HG03025 (cell line): ENCODE data around the gene CLSTN1.
"Not testable (repeated sequence)": the region's sequence is repeated elsewhere in the genome, so short reads cannot be mapped to it uniquely, and the experiment has no call there.

Experiments used
- ATAC-seq: cut with Tn5 transposase; IDR thresholded peaks from one replicate; pipeline ENCODE4 v1.9.1; 2021; ENCODE audit warnings: mild to moderate bottlenecking, moderate library complexity; ENCODE audit not compliant: unreplicated experiment, low FRiP score

Gene CLSTN1

DNA sequence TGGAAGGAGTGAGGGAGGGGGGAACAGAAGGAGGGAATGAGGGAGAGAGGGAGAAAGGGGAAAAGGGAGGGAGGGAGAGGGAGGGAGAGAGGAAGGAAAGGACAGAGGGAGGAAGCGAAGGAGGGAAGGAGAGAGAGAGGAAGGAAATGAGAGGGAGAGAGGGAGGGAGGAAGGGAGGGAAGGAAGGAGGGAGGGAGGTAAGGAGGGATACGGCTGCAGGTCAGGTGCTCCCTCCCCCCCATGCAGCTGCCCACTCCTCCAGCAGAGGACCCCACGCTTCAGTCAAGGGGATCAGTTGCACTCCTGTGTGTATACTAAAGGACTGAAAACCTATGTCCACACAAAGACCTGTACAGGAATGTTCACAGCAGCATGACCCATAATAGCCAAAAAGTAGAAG lies 54.8 kb downstream of the CLSTN1 start:
- ATAC-seq: no peak

DNA sequence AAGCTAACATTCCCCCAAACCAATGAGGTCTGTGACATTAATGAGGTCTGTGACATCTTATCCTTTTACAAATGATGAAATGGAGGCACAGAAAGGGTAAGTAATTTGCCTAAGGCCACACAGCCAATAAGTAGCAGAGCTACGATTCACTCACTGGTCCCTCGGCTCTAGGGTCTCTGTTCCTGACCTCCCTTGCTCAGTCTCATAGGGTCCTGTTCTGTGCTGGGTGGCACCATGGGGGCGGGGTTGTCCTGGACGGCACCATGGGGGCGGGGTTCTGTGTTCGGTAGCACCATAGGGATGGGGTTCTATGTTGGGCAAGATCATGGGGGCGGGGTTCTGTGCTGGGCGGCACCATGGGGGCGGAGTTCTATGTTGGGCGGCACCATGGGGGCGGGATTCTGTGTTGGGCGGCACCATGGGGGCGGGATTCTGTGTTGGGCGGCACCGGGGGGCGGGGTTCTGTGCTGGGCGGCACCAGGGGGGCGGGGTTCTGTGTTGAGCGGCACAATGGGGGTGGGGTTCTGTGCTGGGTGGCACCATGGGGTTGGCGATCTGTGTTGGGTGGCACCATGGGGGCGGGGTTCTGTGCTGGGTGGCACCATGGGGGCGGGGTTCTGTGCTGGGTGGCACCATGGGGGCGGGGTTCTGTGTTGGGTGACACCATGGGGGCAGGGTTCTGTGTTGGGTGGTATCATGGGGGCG lies 55.6 kb downstream of the CLSTN1 start:
- no peak for ATAC-seq

DNA sequence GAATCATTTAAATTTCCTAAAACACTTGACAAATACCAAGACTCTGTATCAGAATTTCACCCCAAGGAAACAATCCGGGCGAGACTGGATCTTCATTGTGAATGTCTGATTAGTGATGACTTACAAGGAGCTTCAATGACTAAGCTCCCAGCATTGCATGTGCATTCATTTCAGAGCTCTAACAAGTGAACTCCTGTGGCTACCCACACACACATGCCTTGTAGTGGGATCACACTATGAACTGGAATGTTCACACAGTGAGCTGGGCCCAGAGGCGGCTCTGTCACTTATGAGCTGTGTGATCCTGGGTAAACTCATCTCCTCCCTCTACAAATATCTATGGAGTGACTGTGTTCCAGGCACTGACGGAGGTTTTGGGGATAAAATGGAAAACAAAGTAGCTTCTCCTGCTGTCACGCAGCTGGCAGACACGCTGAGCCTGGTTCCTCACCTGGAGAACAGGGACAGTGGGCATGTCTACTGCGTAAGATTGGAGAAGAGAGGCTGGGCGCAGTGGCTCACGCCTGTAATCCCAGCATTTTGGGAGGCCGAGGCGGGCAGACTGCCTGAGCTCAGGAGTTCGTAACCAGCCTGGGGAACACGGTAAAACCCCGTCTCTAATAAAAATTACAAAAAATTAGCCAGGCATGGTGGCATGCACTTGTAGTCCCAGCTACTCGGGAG lies 56.9 kb downstream of the CLSTN1 start:
- no peak for ATAC-seq

DNA sequence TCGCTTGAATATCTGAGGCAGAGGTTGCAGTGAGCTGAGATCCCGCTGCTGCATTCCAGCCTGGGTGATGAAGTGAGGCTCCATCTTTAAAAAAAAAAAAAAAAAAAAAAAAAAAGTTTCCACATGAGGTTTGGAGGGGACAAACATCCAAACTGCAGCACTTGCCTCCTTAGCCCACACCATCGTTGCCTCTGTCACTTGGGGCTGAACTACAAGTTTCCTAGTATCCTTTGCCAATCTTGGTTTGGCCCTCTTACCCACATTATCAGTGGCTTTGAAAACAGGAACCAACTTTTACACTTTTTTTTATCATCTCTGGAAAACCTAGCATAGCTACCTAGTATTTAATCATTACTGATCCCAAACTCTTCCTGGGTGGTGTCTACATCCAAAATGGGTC lies 59.2 kb downstream of the CLSTN1 start:
- no peak for ATAC-seq

DNA sequence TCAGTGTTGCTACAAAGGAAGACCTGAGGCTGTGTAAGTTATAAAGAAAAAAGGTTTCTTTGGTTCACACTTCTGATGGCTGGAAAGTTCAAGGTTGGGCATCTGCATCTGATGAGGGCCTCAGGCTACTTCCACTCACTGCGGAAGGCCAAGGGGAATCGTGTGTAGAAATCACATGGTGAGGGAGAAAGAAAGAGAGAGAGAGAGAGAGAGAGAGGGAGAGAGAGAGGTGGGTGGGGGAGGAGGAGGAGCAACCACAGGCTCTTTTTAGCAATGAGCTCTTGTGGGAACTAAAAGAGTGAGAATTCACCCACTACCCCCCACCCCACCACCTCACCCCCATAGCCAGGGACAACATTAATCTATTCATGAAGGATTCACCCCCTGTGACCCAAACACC lies 59.9 kb downstream of the CLSTN1 start:
- no peak for ATAC-seq

DNA sequence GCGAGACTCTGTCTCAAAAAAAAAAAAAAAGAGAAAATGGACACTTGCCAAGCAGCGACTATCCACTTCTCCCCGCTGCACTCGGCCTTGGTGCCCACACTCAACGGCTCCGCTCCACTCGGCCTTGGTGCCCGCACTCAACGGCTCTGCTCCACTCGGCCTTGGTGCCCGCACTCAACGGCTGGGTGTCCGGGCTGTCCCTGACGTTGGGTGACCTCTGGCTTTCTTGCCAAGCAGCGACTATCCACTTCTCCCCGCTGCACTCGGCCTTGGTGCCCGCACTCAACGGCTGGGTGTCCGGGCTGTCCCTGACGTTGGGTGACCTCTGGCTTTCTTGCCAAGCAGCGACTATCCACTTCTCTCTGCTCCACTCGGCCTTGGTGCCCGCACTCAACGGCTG lies 61.3 kb downstream of the CLSTN1 start:
- not testable (repeated sequence) for ATAC-seq

DNA sequence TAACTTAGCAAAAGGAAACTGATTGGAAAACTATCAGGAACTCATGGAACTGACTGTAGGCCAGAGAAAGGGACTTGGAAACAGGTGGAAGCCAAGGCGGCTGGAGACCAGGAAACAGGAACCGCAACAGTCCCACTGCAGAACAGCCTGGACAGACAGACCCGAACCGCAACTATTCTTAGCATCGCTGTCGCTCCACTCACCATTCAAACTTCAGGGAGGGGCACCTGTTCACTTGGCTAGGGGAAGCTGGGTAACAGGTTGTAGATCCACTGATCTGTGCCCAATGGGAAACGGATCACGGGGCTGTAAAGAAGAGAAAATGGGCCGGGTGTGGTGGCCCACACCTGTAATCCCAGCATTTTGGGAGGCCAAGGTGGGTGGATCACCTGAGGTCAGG lies 61.9 kb downstream of the CLSTN1 start:
- ATAC-seq: no peak

DNA sequence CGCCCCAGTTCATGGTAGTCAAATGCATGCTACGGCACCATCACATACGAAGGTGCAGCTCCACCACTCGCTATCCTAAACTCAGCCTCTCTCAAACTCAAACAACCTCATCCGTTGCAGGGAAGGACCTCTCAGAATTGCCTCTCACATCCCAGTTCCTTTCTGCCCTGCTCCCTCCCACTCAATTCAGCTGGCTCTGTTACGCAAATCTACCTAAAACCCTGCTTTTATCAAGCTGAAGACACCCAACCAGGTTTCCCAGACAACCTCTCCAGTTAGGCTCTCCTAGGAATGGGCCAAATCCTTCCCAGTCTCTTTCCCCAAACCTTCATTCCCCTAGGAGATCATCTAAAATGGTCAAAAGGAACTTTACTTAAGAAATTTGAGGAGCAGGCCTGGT lies 62.9 kb downstream of the CLSTN1 start:
- ATAC-seq: no peak

DNA sequence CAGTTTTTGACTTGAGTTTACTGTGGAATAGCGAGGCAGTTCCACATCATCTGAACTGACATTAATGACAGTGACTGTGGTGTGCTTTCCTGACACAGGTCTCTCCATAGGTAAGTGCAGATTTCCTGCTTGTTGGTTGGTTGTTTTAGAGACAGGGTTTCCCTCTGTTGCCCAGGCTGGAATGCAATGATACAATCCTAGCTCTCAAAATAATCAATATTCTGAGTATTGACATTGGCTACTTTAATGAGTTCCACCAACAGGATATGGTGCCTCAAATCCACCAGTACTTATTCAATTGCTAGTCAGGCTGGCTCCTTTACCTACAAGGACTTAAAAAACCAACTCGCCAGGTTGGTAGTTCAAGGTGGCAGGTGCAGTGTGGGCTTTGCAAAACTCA lies 63.8 kb downstream of the CLSTN1 start:
- ATAC-seq: no peak

DNA sequence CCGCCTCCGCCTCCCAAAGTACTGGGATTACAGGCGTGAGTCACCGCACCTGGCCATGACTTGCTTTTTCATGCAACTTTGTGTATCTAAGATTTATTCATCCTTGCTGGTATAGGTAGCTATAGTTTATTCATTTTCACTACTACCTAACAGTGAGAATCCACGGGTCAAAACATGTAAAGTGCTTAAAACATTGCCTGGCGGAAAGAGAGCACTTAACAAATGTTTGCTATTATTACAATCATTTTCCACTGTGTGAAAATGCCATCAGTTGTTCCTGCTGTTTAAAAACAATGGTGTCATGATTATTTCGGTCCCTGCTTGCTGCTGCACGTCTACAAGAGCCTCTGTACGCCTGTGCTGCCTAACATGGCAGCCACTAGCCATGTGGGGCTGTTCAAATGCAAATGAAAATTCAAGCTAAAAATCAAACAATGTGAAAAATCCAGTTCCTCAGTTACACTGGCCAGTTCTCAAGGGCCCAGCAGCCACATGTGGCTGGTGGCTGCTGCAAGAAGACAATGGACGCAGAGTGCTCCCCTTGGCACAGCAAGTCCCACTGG lies 65.1 kb downstream of the CLSTN1 start:
- ATAC-seq: no peak

DNA sequence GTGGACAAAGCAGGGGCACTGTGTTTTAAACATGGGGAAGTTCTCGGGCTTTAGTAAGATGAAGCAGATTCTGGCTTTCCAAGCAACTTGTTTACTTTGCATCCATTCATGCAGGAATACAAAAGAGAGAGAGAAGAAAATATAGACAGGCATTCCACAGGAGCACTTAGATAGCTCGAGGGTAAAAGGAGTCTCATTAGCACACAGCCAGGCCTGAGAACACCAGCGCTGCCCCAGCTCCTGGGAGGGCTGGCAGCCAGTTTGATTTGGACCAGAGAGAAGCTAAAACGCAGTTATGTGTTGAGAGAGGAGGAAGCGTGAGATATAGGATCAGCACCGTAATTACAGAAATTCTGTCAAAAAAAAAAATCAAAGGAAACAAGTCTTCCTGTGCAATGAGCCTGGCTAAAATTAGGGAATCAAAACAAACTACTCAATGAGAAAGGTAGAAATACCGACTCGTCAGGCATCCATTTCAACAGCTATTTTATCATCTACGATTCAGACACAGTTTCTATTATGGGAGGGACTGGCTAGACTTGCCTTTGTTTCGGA lies 68.2 kb downstream of the CLSTN1 start:
- no peak for ATAC-seq

DNA sequence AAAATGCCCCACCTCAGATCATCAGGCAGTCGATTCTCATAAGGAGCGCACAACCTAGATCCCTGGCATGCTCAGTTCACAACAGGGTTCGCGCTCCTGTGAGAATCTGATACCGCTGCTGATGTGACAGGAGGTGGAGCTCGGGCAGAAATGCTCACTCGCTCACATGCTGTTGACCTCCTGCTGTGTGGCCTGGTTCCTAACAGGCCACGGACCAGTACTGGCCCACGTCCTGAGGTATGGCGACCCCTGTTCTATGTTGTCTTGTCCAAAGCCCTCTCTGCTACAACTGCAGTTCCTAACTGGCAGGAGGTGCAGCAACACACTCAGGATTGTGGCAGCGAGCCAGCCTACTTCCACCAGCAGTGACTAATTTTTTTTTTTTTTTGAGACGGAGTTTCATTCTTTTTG lies 70.6 kb downstream of the CLSTN1 start:
- ATAC-seq: no peak

DNA sequence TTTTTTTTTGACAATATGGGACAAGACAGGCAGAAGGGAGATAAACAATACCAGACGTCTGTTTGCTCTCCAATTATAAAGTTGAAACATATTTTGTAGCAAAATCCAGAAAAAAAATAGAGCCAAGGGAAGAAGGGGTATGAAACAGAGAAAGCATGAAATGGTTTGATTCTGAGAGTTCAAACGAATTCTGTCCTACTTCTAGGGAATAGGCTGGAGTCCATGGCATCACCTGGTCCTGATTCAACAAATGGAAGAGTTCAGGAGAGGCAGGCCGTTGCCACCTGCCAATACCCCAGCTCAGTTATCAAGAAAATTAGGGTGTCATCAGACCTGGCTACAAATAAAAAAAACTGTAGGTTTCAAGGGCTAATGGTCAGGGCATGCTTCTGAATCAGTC lies 71.8 kb downstream of the CLSTN1 start:
- ATAC-seq: no peak

DNA sequence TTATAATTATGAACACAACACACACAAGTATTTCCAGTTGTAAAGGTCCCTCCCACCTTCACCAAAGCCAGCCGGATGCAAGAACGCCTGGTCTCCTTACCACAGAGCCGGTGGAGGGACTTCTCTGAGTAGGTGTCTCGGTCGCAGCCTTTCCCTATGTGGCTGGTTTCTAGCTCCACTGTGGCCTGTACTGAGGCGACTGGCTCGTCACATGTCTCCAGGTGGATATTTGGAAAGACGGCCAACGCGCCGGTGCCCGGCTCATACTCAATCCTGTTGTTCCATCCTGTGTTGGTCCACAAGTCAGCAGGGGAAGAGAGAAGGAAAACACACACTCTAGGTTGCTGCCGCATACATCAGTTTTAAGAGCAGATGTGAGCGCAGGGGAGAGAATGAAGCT lies 74.4 kb downstream of the CLSTN1 start:
- no peak for ATAC-seq

DNA sequence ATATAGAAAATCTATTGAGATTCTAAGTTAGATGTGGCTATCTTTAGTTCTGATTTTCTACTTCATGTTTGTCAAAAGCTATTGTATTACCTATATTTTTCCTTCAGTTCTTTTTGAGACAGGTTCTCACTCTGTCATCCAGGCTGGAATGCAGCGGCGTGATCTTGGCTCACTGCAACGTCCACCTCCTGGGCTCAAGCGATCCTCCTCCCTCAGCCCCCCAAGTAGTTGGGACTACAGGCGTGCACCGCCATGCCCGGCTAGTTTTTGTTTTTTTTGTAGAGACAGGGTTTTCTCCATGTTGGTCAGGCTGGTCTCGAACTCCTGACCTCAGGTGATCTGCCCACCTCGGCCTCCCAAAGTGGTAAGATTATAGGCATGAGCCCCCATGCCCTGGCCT lies 75.4 kb downstream of the CLSTN1 start:
- not testable (repeated sequence) for ATAC-seq

DNA sequence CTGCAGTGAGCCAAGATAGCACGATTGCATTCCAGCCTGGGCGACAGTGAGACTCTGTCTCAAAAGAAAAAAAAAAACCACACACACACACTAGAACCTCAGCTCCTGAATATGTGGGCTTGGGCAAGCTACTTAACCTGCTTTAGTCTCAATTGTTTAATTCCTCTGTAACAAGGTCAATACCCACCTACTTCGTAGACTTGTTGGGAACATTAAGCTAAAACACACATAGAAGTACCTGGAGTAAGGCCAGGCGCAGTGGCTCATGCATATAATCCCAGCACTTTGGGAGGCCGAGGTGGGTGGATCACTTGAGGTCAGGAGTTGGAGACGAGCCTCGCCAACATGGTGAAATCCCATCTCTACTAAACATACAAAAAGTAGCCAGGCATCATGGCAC lies 77.1 kb downstream of the CLSTN1 start:
- no peak for ATAC-seq

DNA sequence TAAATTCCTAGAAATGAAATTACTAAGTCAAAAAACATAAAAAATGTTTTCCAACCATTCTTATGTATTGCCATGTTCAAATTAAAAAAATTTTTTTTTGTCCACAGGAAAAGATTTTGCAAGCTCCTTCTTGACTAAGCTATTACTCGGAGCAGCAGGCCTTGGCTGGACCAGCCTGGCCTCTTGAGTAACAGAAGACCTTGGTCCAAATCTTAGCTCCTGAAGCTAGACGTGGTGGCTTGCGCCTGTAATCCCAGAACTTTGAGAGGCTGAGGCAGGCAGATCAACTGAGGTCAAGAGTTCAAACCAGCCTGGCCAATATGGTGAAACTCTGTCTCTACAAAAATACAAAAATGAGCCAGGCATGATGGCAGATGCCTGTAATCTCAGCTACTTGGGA lies 77.6 kb downstream of the CLSTN1 start:
- no peak for ATAC-seq

DNA sequence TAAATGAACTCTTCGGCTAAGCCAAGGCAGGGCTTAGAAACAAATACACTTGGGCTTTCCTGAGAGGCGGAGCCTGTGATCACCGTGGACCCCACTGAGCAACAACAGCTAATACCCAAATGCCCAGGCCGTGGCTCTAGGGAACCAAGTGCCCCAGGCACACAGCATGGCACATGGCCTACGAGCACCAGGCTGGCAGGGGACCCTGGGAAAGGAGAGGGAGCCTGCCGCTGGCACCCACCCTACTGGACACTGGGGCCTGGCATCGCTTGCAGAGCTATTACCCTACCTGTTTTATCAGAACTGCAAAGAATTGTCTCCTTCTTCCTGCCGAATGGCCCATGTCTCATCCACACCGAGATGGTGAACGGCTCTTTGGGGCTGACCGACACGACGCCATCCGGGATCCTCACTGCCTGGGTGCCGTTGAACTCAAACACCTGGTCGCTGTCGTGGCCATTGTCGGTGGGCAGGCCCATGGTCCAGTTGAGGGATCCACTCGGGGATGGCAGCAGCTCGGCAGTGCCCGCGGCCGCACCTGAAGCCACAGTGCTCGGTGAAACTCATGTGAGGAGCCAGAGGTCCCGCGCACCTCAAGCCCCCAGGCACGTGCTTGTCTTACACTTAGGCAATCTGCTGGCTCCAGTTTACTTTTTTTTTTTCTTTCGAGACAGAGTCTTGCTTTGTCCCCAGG lies 79.5 kb downstream of the CLSTN1 start:
- no peak for ATAC-seq

DNA sequence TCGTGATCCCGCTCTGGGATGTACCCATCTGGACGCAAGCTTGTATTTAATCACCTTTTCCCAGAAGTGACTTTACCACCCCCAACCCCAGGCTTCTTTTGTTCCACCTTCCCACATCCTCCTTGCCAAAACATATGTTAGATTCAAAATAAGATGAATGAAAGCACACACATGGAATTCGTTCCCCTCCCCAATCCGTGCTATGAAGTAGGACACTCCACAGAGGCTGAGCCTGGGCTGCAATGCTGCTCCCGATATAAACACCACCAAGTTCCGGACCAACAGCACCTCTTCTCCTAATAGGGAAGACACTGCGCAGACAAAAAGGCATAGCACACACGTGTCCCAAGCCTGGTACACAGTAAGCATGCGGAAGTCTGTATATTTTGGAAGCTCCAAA lies 86.1 kb downstream of the CLSTN1 start:
- ATAC-seq: no peak

DNA sequence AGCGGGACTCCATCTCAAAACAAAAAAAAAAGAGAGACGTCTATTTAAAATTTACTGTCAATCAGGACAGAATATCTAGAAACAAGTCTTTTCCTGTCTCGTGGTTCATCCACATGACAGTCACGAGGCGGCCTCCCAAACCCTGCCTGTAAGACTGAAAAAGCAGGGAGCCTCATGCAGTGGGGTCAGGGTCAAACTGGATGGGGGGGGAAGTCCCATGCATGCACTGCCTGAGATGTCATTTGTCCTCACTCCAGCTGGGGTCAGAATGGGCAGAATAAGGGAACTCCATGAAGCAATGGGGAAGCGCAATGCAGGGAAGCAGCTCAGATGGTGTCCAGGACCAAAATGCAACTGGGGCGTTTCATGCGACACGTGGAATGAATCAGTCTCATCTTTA lies 86.7 kb downstream of the CLSTN1 start:
- no peak for ATAC-seq

DNA sequence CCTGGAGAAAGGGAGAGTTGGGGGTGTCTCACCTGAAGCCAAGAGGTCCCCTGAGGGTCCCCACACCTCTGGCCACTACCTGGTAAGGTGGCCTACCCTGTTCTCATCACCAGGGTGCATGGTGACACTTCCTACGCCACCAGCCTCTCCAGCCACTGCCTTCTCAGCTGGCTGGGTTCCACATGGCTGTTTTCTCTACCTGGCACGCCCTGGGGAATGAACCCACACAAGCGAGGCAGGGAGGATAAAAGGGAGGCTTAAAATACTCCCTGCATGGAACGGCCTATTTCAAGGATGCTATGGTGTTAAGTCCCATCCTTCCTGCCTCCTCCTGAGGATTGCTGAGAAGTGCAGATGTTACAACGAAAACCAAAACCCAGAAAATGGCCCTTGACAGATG lies 87.5 kb downstream of the CLSTN1 start:
- no peak for ATAC-seq
